NCI-H524 (cell line): ENCODE data around the gene ACSM5.
"Not testable (repeated sequence)": the region's sequence is repeated elsewhere in the genome, so short reads cannot be mapped to it uniquely, and the experiment has no call there.

ENCODE experiments used
- DNase-seq, 2 experiments: peaks; one replicate each; lab custom pipeline; 2025; lab: John Stamatoyannopoulos, UW

The ACSM5 gene

GRCh38 chr16:20446652-20447393, 37.5 kb downstream of the ACSM5 start:
- not testable (repeated sequence) for DNase-seq

- not testable (repeated sequence) for DNase-seq
These were observed 42.0 kb downstream of the ACSM5 start, which contains the start of gene ACSM2A for GRCh38 chr16:20451364-20451763. TSS of gene ACSM2A (plus strand) at chr16:20451521. CDS start at chr16:20460115, 8,594 bp downstream.

- DNase-seq, result not testable (repeated sequence)
These were observed 44.3 kb downstream of the ACSM5 start for GRCh38 chr16:20453633-20454032.

GRCh38 chr16:20459227-20459626, 49.9 kb downstream of the ACSM5 start:
- DNase-seq, result not testable (repeated sequence)

GRCh38 chr16:20460313-20460712, 51.0 kb downstream of the ACSM5 start:
- not testable (repeated sequence) for DNase-seq

- DNase-seq, result not testable (repeated sequence)
These were observed 59.6 kb downstream of the ACSM5 start for GRCh38 chr16:20468954-20469353.

GRCh38 chr16:20469930-20470329, 60.6 kb downstream of the ACSM5 start:
- DNase-seq, result not testable (repeated sequence)

GRCh38 chr16:20470732-20471131, 61.4 kb downstream of the ACSM5 start:
- not testable (repeated sequence) for DNase-seq

- not testable (repeated sequence) for DNase-seq
These were observed 67.9 kb downstream of the ACSM5 start for GRCh38 chr16:20477188-20477744.

- DNase-seq, result not testable (repeated sequence)
These were observed 74.7 kb downstream of the ACSM5 start for GRCh38 chr16:20483989-20484388.

GRCh38 chr16:20484726-20485125, 75.4 kb downstream of the ACSM5 start:
- no peak for DNase-seq

GRCh38 chr16:20485408-20485807, 76.1 kb downstream of the ACSM5 start:
- DNase-seq, result no peak
